Bronchial epithelial cell (primary cell): ENCODE results near the gene TRIM46. TPM values are rescaled to one million over a fixed set of nuclear protein-coding genes. Genes with fewer than 3 reads are reported as not detected.
A peak's percentile ranks its signal among the peaks of the same experiment; 100 is the strongest.

Experiments
- DNase-seq: peaks from one replicate; pipeline ENCODE4 v3.0.0-alpha.2; 2010; ENCODE audit warnings: low read depth
- FAIRE-seq: peaks from 2 replicates; lab custom pipeline; 2011; peaks lifted over from hg19 to GRCh38; lab: Jason Lieb, UNC
- H3K27me3 ChIP-seq: 2 replicates; pipeline ENCODE4 v1.5.1; 2011; ENCODE audit warnings: low read length; ENCODE audit not compliant: control insufficient read depth, insufficient read depth
- H3K36me3 ChIP-seq: 2 replicates; pipeline ENCODE4 v1.5.1; 2011; ENCODE audit warnings: low read length; ENCODE audit not compliant: control insufficient read depth, insufficient read depth
- H3K4me3 ChIP-seq: 2 replicates; pipeline ENCODE4 v1.5.1; 2011; ENCODE audit warnings: mild to moderate bottlenecking, low read depth, low read length, control low read depth
- total RNA-seq: library from RNA; depleted of rRNA; stranded (reverse); fragments of >200 nt; gene quantifications from 2 replicates; pipeline ENCODE4 v1.2.1, GENCODE V29; 2014
- TF ChIP-seq, protein P1 (sequence below): IDR thresholded peaks from 2 replicates; pipeline ENCODE4 v1.5.1; 2011; ENCODE audit warnings: mild to moderate bottlenecking, moderate library complexity, low read length, control low read depth, inconsistent platforms; ENCODE audit not compliant: insufficient read depth, severe bottlenecking

Gene TRIM46
- total RNA-seq, 1 donor from 2014 or later = 0.26 TPM

DNA sequence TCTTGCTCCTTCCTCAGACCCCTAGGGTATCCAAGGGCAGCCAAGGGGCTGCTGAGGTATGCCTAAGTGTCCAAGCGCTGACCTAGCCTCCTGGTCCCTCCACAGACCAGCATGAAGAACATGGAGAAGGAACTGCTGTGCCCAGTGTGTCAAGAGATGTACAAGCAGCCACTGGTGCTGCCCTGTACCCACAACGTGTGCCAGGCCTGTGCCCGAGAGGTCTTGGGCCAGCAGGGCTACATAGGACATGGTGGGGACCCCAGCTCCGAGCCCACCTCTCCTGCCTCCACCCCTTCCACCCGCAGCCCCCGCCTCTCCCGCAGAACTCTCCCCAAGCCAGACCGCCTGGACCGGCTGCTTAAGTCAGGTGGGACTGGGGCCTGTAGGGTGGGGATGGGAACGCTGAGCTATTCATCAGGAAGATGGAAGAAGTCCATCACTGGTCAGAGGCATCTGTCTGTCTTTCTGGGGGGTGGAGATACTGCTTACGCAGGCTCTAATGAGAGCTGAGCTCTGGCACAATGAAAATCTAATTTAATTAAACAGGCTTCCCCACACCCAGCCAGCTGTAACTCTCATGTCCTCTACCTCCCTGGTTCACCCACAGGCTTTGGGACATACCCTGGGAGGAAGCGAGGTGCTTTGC, 1.8 kb downstream of the TRIM46 start:
- Histone ChIP-seq H3K4me3 (no peak overlapping the region), H3K27me3 (no peaks in the 10 kb centered on the region), H3K36me3 (no peaks in the 10 kb centered on the region)
- no peak for DNase-seq
- TF ChIP-seq, protein P1, sequence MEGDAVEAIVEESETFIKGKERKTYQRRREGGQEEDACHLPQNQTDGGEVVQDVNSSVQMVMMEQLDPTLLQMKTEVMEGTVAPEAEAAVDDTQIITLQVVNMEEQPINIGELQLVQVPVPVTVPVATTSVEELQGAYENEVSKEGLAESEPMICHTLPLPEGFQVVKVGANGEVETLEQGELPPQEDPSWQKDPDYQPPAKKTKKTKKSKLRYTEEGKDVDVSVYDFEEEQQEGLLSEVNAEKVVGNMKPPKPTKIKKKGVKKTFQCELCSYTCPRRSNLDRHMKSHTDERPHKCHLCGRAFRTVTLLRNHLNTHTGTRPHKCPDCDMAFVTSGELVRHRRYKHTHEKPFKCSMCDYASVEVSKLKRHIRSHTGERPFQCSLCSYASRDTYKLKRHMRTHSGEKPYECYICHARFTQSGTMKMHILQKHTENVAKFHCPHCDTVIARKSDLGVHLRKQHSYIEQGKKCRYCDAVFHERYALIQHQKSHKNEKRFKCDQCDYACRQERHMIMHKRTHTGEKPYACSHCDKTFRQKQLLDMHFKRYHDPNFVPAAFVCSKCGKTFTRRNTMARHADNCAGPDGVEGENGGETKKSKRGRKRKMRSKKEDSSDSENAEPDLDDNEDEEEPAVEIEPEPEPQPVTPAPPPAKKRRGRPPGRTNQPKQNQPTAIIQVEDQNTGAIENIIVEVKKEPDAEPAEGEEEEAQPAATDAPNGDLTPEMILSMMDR = no peak
- FAIRE-seq = no peak

DNA sequence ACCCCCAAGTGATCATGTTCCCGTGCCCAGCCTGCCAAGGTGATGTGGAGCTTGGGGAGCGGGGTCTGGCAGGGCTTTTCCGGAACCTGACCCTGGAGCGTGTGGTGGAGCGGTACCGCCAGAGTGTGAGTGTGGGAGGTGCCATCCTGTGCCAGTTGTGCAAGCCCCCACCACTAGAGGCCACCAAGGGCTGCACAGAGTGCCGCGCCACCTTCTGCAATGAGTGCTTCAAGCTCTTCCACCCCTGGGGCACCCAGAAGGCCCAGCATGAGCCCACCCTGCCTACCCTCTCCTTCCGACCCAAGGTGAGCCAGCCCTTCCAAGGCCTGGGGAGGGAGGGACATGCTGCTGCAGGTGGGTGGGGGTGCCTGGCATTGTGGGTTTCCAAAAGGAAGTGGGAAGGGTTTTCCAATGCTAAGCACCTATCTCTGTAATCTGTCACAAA, 2.3 kb downstream of the TRIM46 start:
- H3K36me3 ChIP-seq = no peaks in the 10 kb centered on the region
- TF ChIP-seq, protein P1 = peak; percentile 31
- no peak overlapping the region for H3K4me3 ChIP-seq
- no peak for DNase-seq
- no peak for FAIRE-seq
- H3K27me3 ChIP-seq = no peaks in the 10 kb centered on the region

DNA sequence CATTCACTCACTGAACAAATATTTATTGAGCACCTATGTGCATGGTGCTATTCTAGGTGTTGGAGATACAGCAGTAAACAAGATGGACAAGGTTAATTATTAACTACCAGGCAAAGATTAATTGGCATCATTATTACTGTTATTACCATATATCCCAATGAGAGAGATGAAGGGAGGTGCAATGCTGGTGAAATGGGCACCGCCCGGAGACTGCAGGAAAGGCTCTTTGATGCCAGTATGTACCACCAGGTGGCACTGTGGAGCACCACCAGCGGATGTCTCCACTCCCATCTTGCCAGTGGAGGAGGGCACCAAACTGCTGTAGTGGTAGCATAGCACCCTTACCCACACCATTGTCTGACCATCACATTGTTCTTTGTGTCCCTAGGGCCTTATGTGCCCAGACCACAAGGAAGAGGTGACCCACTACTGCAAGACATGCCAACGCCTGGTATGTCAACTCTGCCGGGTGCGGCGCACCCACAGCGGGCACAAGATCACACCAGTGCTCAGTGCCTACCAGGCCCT, 3.0 kb downstream of the TRIM46 start:
- TF ChIP-seq, protein P1 = peak; percentile 94
- FAIRE-seq (peak; percentile 23), DNase-seq (peak; percentile 66)
- Histone ChIP-seq H3K27me3 (no peaks in the 10 kb centered on the region), H3K4me3 (no peak overlapping the region), H3K36me3 (no peaks in the 10 kb centered on the region)

DNA sequence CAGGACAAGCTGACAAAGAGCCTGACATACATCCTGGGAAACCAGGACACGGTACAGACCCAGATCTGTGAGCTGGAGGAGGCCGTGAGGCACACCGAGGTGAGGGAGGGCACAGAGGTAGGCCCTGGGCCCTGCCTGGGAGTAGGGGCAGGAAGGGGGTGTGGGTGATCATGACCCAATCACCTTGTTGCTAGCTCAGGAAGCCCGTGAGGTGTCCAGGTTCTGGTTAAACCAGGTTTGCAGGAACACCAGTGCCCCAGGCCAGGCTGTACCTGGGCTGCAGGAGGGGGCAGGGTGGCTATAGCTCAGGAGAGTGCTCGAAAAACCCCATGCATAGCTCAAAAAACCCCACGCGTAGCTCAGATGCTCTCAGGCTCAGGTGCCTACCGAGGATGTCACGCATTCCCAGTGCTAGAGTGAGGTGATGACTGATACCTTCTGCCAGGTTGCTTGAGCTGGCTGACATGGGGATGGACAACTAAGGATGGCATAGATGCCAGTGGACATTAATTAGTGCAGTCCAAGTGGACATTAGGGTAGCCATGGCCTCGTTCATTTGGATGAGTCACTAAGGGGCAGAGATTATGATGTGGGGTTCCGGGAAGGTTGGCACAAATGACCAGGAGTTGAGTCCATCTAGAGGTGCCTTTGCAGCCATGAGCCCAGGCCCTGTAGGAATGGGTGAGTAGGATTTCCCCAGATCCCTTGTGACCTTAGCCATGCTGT, 3.7 kb downstream of the TRIM46 start:
- FAIRE-seq = no peak
- Histone ChIP-seq H3K27me3 (no peaks in the 10 kb centered on the region), H3K4me3 (no peak overlapping the region), H3K36me3 (no peaks in the 10 kb centered on the region)
- DNase-seq = peak; percentile 38
- TF ChIP-seq, protein P1 = no peak

DNA sequence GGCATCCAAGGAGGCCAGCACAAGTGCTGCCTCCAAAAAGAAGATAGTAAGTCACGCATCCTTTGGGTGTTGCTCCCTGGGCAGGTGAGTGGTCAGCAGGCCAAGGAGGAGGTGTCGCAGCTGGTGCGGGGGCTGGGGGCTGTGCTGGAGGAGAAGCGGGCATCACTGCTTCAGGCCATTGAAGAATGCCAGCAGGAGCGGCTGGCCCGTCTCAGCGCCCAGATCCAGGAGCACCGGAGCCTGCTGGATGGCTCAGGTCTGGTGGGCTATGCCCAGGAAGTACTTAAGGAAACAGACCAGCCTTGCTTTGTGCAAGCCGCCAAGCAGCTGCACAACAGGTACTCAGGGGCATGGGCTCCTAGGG, 4.3 kb downstream of the TRIM46 start:
- DNase-seq = no peak

More for the DNA sequence above, 4.3 kb downstream of the TRIM46 start:
- Histone ChIP-seq H3K4me3 (no peak overlapping the region), H3K27me3 (no peaks in the 10 kb centered on the region), H3K36me3 (no peaks in the 10 kb centered on the region)
- FAIRE-seq = no peak
- TF ChIP-seq, protein P1 = no peak
